HL-60/S4 (cell line): ENCODE measurements around the gene INPP5A.
"Not testable (repeated sequence)": the region's sequence is repeated elsewhere in the genome, so short reads cannot be mapped to it uniquely, and the experiment has no call there.

Experiments used
- in situ Hi-C: fragments of 300-500 bp; cut with MboI; formaldehyde crosslinking; loops from 2 replicates; pipeline ENCODE4 v1.14.3; 2022; ENCODE audit warnings: low sequenced_read_pairs

Gene INPP5A

GRCh38 chr10:132503581-132504421 lies 33.8 kb upstream of the INPP5A start:
- in situ Hi-C loops, result no loop called here

- in situ Hi-C loops, result no loop called here
Observed at GRCh38 chr10:132504501-132505272, 32.9 kb upstream of the INPP5A start.

- in situ Hi-C loops, result not testable (repeated sequence)
Observed at GRCh38 chr10:132505546-132505945, 32.0 kb upstream of the INPP5A start.

- in situ Hi-C loops, result no loop called here
Observed at GRCh38 chr10:132506711-132507408, 30.7 kb upstream of the INPP5A start.

GRCh38 chr10:132507409-132507955 lies 30.1 kb upstream of the INPP5A start:
- in situ Hi-C loops, result no loop called here

GRCh38 chr10:132507956-132508490 lies 29.6 kb upstream of the INPP5A start:
- in situ Hi-C loops, result no loop called here

- in situ Hi-C loops, result no loop called here
Observed at GRCh38 chr10:132508581-132509443, 28.8 kb upstream of the INPP5A start.

GRCh38 chr10:132509506-132510173 lies 27.9 kb upstream of the INPP5A start:
- in situ Hi-C loops, result no loop called here

GRCh38 chr10:132510174-132510611 lies 27.4 kb upstream of the INPP5A start:
- in situ Hi-C loops, result no loop called here

- in situ Hi-C loops, result no loop called here
Observed at GRCh38 chr10:132511121-132512051, 26.2 kb upstream of the INPP5A start.

- in situ Hi-C loops, result no loop called here
Observed at GRCh38 chr10:132512052-132512442, 25.5 kb upstream of the INPP5A start.

- in situ Hi-C loops, result no loop called here
Observed at GRCh38 chr10:132512693-132513345, 24.8 kb upstream of the INPP5A start.

- in situ Hi-C loops, result no loop called here
Observed at GRCh38 chr10:132514821-132515520, 22.6 kb upstream of the INPP5A start.

- in situ Hi-C loops, result no loop called here
Observed at GRCh38 chr10:132515811-132516726, 21.5 kb upstream of the INPP5A start.

- in situ Hi-C loops, result no loop called here
Observed at GRCh38 chr10:132516771-132517725, 20.5 kb upstream of the INPP5A start.
